IMR-90 (cell line): ENCODE data around the gene MUC5B. TPM values are rescaled to one million over a fixed set of nuclear protein-coding genes. Genes with fewer than 3 reads are reported as not detected.

Source experiments
- NFE2L2 ChIP-seq: fragments of 150-350 bp; IDR thresholded peaks from 2 replicates; pipeline ENCODE4 v1.6.1; 2016; ENCODE audit warnings: low read depth, mild to moderate bottlenecking, low read length
- POLR2A ChIP-seq: IDR thresholded peaks from 2 replicates; pipeline ENCODE4 v1.6.1; 2012; ENCODE audit warnings: mild to moderate bottlenecking, low read depth, low read length
- RCOR1 ChIP-seq: IDR thresholded peaks from 2 replicates; pipeline ENCODE4 v1.6.1; 2012; ENCODE audit warnings: mild to moderate bottlenecking, low read length, improper control_type of control experiment; ENCODE audit not compliant: insufficient replicate concordance
- USF2 ChIP-seq: fragments of 150-350 bp; IDR thresholded peaks from 2 replicates; pipeline ENCODE4 v1.6.1; 2017; ENCODE audit warnings: mild to moderate bottlenecking, antibody characterized with exemption, low read length, low read depth
- polyA plus RNA-seq, 3 experiments: library from polyadenylated mRNA; depleted of rRNA; stranded (reverse); fragments of >200 nt; gene quantifications; 2 replicates each; pipeline ENCODE4 v1.2.3, GENCODE V29; 2012; ENCODE audit warnings: low replicate concordance in 1 of 3
- total RNA-seq: library from RNA; depleted of rRNA; stranded (reverse); fragments of >200 nt; gene quantifications from 2 replicates; pipeline ENCODE4 v1.2.3, GENCODE V29; 2012

Gene MUC5B
- total and polyA plus RNA-seq, 2 of the 4 experiments (the other 2 are of a cell fraction) = not detected

DNA sequence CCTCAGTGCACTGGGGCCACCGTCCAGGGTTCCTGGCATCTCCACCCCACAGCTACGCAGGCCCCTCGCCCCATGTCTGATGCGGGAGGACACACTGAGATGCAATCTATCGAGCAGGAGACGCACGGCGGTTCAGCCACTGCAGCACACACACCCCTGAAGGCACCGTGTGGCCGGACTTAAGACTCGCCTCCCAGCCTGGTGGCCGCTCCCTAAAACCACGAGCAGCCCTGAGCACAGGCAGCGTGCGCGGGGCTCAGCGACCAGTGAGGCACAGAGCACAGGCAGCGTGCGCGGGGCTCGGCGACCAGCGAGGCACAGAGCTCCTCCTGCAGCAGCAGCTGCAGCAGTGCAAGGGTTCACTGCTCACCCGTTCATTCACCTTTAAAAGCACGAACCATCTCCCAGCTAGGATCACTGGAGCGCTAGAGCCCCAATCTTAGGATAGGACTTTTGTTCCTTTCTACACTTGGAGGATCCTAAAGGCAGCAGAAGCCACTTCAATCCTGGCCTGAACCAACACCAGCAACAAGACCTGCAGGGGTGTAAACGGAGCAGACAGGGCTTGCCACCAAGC is 55.2 kb downstream of the MUC5B start (continued):
- TF ChIP-seq NFE2L2 (no peak), USF2 (no peak), POLR2A (no peak), RCOR1 (no peak)
